ENCODE measurements around the gene CYRIA.

GRCh38 chr2:16645088-16645487, 20.5 kb downstream of the CYRIA start:
- TF ChIP-seq, protein P1, sequence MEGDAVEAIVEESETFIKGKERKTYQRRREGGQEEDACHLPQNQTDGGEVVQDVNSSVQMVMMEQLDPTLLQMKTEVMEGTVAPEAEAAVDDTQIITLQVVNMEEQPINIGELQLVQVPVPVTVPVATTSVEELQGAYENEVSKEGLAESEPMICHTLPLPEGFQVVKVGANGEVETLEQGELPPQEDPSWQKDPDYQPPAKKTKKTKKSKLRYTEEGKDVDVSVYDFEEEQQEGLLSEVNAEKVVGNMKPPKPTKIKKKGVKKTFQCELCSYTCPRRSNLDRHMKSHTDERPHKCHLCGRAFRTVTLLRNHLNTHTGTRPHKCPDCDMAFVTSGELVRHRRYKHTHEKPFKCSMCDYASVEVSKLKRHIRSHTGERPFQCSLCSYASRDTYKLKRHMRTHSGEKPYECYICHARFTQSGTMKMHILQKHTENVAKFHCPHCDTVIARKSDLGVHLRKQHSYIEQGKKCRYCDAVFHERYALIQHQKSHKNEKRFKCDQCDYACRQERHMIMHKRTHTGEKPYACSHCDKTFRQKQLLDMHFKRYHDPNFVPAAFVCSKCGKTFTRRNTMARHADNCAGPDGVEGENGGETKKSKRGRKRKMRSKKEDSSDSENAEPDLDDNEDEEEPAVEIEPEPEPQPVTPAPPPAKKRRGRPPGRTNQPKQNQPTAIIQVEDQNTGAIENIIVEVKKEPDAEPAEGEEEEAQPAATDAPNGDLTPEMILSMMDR (IDR thresholded peaks at IDR 0.05), result no peak
- TF ChIP-seq POLR2A (IDR thresholded peaks at IDR 0.05) (no peak), POLR2AphosphoS5 (IDR thresholded peaks at IDR 0.05) (no peak)
